ENCODE results near the gene CCDC81. TPM values are rescaled to one million over a fixed set of nuclear protein-coding genes. Genes with fewer than 3 reads are reported as not detected.

Gene CCDC81
- total RNA-seq, 1 experiment from 2014 or later, result 1.1 TPM

- ChIA-PET POLR2A (ENCODE audit: low non-redundant PET) (no interaction called here), CTCF (no interaction called here)
Observed at GRCh38 chr11:86388198-86388597, 13.5 kb downstream of the CCDC81 start.

GRCh38 chr11:86390487-86390886 is 15.8 kb downstream of the CCDC81 start:
- Histone ChIP-seq H3K27ac (ENCODE audit: low read depth, low read length, poor library complexity, severe bottlenecking) (no peak overlapping the region), H3K36me3 (ENCODE audit: insufficient read depth, low read length, poor library complexity, severe bottlenecking) (no peaks in the 10 kb centered on the region), H3K27me3 (replicated peaks; ENCODE audit: insufficient read depth, low read depth, low read length, poor library complexity) (no peaks in the 10 kb centered on the region), H3K4me3 (ENCODE audit: low read depth, low read length, poor library complexity, severe bottlenecking) (no peak overlapping the region), H3K9me3 (ENCODE audit: low read depth, low read length, poor library complexity, severe bottlenecking) (no peaks in the 10 kb centered on the region), H3K4me1 (ENCODE audit: insufficient read depth, low read length, poor library complexity, severe bottlenecking) (no peaks in the 10 kb centered on the region)
- intact Hi-C loops (cut with micrococcal nuclease; ENCODE audit: unreplicated experiment), result no loop called here
- CTCF ChIA-PET, result no interaction called here
- POLR2A ChIA-PET (ENCODE audit: low non-redundant PET), result no interaction called here
- DNase-seq (ENCODE audit: low spot score), result no peak
- BruUV-seq (replicated peaks), result no TSS peak
- TF ChIP-seq EZH2 (IDR thresholded peaks at IDR 0.05; ENCODE audit: borderline replicate concordance, low read depth, low read length, poor library complexity, severe bottlenecking) (no peak), CTCF (conservative IDR thresholded peaks at IDR 0.05; ENCODE audit: low read depth, low read length) (no peak)

More at GRCh38 chr11:86388198-86388597, 13.5 kb downstream of the CCDC81 start:
- Histone ChIP-seq H3K27me3 (replicated peaks; ENCODE audit: insufficient read depth, low read depth, low read length, poor library complexity) (no peaks in the 10 kb centered on the region), H3K4me1 (ENCODE audit: insufficient read depth, low read length, poor library complexity, severe bottlenecking) (no peaks in the 10 kb centered on the region), H3K9me3 (ENCODE audit: low read depth, low read length, poor library complexity, severe bottlenecking) (no peaks in the 10 kb centered on the region), H3K27ac (ENCODE audit: low read depth, low read length, poor library complexity, severe bottlenecking) (no peak overlapping the region), H3K36me3 (ENCODE audit: insufficient read depth, low read length, poor library complexity, severe bottlenecking) (no peaks in the 10 kb centered on the region), H3K4me3 (ENCODE audit: low read depth, low read length, poor library complexity, severe bottlenecking) (no peak overlapping the region)
- no peak for DNase-seq (ENCODE audit: low spot score)
- no peak for TF ChIP-seq CTCF (conservative IDR thresholded peaks at IDR 0.05; ENCODE audit: low read depth, low read length)
- TF ChIP-seq EZH2 (IDR thresholded peaks at IDR 0.05; ENCODE audit: borderline replicate concordance, low read depth, low read length, poor library complexity, severe bottlenecking), result no peak
- intact Hi-C loops (cut with micrococcal nuclease; ENCODE audit: unreplicated experiment), result no loop called here
- BruUV-seq (replicated peaks), result no TSS peak

GRCh38 chr11:86395061-86395551 is 20.4 kb downstream of the CCDC81 start:
- H3K27ac ChIP-seq (ENCODE audit: low read depth, low read length, poor library complexity, severe bottlenecking), result no peak overlapping the region
- no peaks in the 10 kb centered on the region for H3K4me1 ChIP-seq (ENCODE audit: insufficient read depth, low read length, poor library complexity, severe bottlenecking)
- ChIA-PET POLR2A (ENCODE audit: low non-redundant PET) (no interaction called here), CTCF (no interaction called here)
- no TSS peak for BruUV-seq (replicated peaks)
- H3K9me3 ChIP-seq (ENCODE audit: low read depth, low read length, poor library complexity, severe bottlenecking), result no peaks in the 10 kb centered on the region
- DNase-seq (ENCODE audit: low spot score), result no peak
- H3K4me3 ChIP-seq (ENCODE audit: low read depth, low read length, poor library complexity, severe bottlenecking), result no peak overlapping the region
- no peaks in the 10 kb centered on the region for H3K27me3 ChIP-seq (replicated peaks; ENCODE audit: insufficient read depth, low read depth, low read length, poor library complexity)
- TF ChIP-seq EZH2 (IDR thresholded peaks at IDR 0.05; ENCODE audit: borderline replicate concordance, low read depth, low read length, poor library complexity, severe bottlenecking) (no peak), CTCF (conservative IDR thresholded peaks at IDR 0.05; ENCODE audit: low read depth, low read length) (no peak)
- intact Hi-C loops (cut with micrococcal nuclease; ENCODE audit: unreplicated experiment), result no loop called here
- no peaks in the 10 kb centered on the region for H3K36me3 ChIP-seq (ENCODE audit: insufficient read depth, low read length, poor library complexity, severe bottlenecking)
